Heart left ventricle (tissue), 13 donors: ENCODE data around the gene TFEB.

ENCODE experiments used
- CTCF ChIP-seq, 12 donors: fragments of 200-600 bp; sonication (generic) in 4 of 12; IDR thresholded peaks; one replicate each; pipeline versions ENCODE4 v1.5.0 to v1.8.0; 2018 to 2022; ENCODE audit warnings: antibody characterized with exemption in 12 of 12, mild to moderate bottlenecking in 5 of 12
- POLR2A ChIP-seq, 2 donors: fragments of 450-650 bp; IDR thresholded peaks; one replicate each; pipeline ENCODE4 v1.6.1; 2017; ENCODE audit warnings: antibody characterized with exemption in 2 of 2, mild to moderate bottlenecking in 2 of 2, moderate library complexity in 2 of 2
- donor health status: ischemic (EF 13 %, LVEDD 7.1; RV severe dilation, severe dysfunction).
- donor health status: DM: no; HTN: yes; CAD: no.
- donor health status: DM: no; HTN: no; CAD: no.
- donor health status: ischemic (EF 25% LVEDD 6.9; RV normal size, moderate dysfunction).
- donor health status: ischemic (EF 25% LVEDD 5.7; RV mildly dilated, moderate dysfunction).
- donor health status: ischemic (EF 35%, LVEDD 5.7; RV mildly dilated, moderate dysfunction).
- donor health status: nonischemic (EF 11% LVEDD 7.7; RV severe dilation, severe dysfunction).
- donor health status: DM: yes; HTN: yes; CAD: no.
- donor health status: PGD.
- donor health status: ischemic (EF 29% LVEDD 5.4; RV normal size, mild dysfunction).
- donor health status: nonischemic (EF 23%, LVEDD 6.1; RV moderate dilation, normal function).

GRCh38 chr6:41677124-41677921 is 58.1 kb downstream of the TFEB start:
- no peak for TF ChIP-seq POLR2A (IDR thresholded peaks at IDR 0.05)
- TF ChIP-seq CTCF (IDR thresholded peaks at IDR 0.05) = no peak
